Activated CD4-positive, alpha-beta T cell treated with anti-CD3 and anti-CD28 coated beads, Interleukin-2, Interleukin-4, amounts not matched to agents 100 ng/mL and 50 ng/mL, durations not matched to agents 16 hours and 8 hours (primary cell): Measurements from ENCODE around the gene EPN2.
"Not testable (repeated sequence)": the region's sequence is repeated elsewhere in the genome, so short reads cannot be mapped to it uniquely, and the experiment has no call there.

Source experiments
- DNase-seq: peaks from one replicate; pipeline ENCODE4 v3.0.0-alpha.2; 2020; ENCODE audit warnings: low spot score

The EPN2 gene

GRCh38 chr17:19237139-19237388, at the start of gene EPN2:
Gene EPN2 (plus strand): TSS chr17:19237366. CDS start chr17:19283120, 45,754 bp downstream.
- DNase-seq = peak; percentile 30

GRCh38 chr17:19187883-19188869, 49.0 kb upstream of the EPN2 start:
- DNase-seq = not testable (repeated sequence)

- DNase-seq = not testable (repeated sequence)
Observed at GRCh38 chr17:19188870-19189708, 48.1 kb upstream of the EPN2 start.

- not testable (repeated sequence) for DNase-seq
Observed at GRCh38 chr17:19189781-19190405, 47.3 kb upstream of the EPN2 start.

- not testable (repeated sequence) for DNase-seq
Observed at GRCh38 chr17:19196382-19197204, 40.6 kb upstream of the EPN2 start.

GRCh38 chr17:19202448-19202847, 34.7 kb upstream of the EPN2 start:
- not testable (repeated sequence) for DNase-seq

GRCh38 chr17:19203429-19203828, 33.7 kb upstream of the EPN2 start:
- DNase-seq = not testable (repeated sequence)

GRCh38 chr17:19215074-19215860, 21.9 kb upstream of the EPN2 start:
- not testable (repeated sequence) for DNase-seq

- not testable (repeated sequence) for DNase-seq
Observed at GRCh38 chr17:19216148-19216926, 20.8 kb upstream of the EPN2 start.

- not testable (repeated sequence) for DNase-seq
Observed at GRCh38 chr17:19218914-19219313, 18.3 kb upstream of the EPN2 start.

GRCh38 chr17:19219384-19219783, 17.8 kb upstream of the EPN2 start:
- DNase-seq = not testable (repeated sequence)

GRCh38 chr17:19220195-19220594, 17.0 kb upstream of the EPN2 start:
- DNase-seq = not testable (repeated sequence)

- DNase-seq = not testable (repeated sequence)
Observed at GRCh38 chr17:19226610-19227588, 10.3 kb upstream of the EPN2 start.

- not testable (repeated sequence) for DNase-seq
Observed at GRCh38 chr17:19234676-19235075, 2.5 kb upstream of the EPN2 start.

GRCh38 chr17:19236351-19237138, 621 bp upstream of the EPN2 start:
- DNase-seq = not testable (repeated sequence)

- peak; percentile 3 for DNase-seq
Observed at GRCh38 chr17:19237389-19238166, 412 bp downstream of the EPN2 start.

GRCh38 chr17:19238167-19238505, 970 bp downstream of the EPN2 start:
- no peak for DNase-seq
